KMS-11 (cell line): ENCODE results near the gene CDH22.

Experiments used
- H2AFZ ChIP-seq: fragments of 200-600 bp; sonication (generic); 2 replicates; pipeline ENCODE4 v1.6.1; 2016; ENCODE audit warnings: antibody characterized with exemption, mixed run types, low read depth
- H3K27ac ChIP-seq: fragments of 200-600 bp; sonication (generic); 2 replicates; pipeline ENCODE4 v1.6.1; 2016; ENCODE audit warnings: mild to moderate bottlenecking, mixed run types
- H3K27me3 ChIP-seq: fragments of 200-600 bp; sonication (generic); 2 replicates; pipeline ENCODE4 v1.6.1; 2017; ENCODE audit warnings: mild to moderate bottlenecking, low read depth, mixed run types, moderate library complexity; ENCODE audit not compliant: insufficient read depth
- H3K36me3 ChIP-seq: fragments of 200-600 bp; sonication (generic); 2 replicates; pipeline ENCODE4 v1.6.1; 2017; ENCODE audit warnings: mild to moderate bottlenecking, mixed run types; ENCODE audit not compliant: insufficient read depth
- H3K4me1 ChIP-seq: fragments of 200-600 bp; sonication (generic); 2 replicates; pipeline ENCODE4 v1.6.1; 2016; ENCODE audit warnings: mild to moderate bottlenecking, low read depth, mixed run types; ENCODE audit not compliant: poor library complexity, severe bottlenecking
- H3K4me2 ChIP-seq: fragments of 200-600 bp; sonication (generic); 2 replicates; pipeline ENCODE4 v1.7.0; 2016; ENCODE audit warnings: mild to moderate bottlenecking, mixed run types
- H3K4me3 ChIP-seq: fragments of 200-600 bp; sonication (generic); IDR thresholded peaks from 2 replicates; pipeline ENCODE4 v1.6.1; 2017; ENCODE audit warnings: low read depth, low read length, mixed read lengths; ENCODE audit not compliant: insufficient read depth
- H3K79me2 ChIP-seq: fragments of 200-600 bp; sonication (generic); 2 replicates; pipeline ENCODE4 v1.6.1; 2016; ENCODE audit warnings: low read depth, mixed run types; ENCODE audit not compliant: insufficient read depth
- H3K9ac ChIP-seq: fragments of 200-600 bp; sonication (generic); 2 replicates; pipeline ENCODE4 v1.6.1; 2016; ENCODE audit warnings: mild to moderate bottlenecking, mixed run types
- H4K20me1 ChIP-seq: fragments of 200-600 bp; sonication (generic); 2 replicates; pipeline ENCODE4 v1.6.1; 2016; ENCODE audit warnings: mild to moderate bottlenecking, mixed run types; ENCODE audit not compliant: insufficient read depth
- CTCF ChIP-seq: fragments of 200-600 bp; sonication (generic); conservative IDR thresholded peaks from 2 replicates; pipeline ENCODE4 v1.6.1; 2017; ENCODE audit warnings: low read depth, mild to moderate bottlenecking, antibody characterized with exemption, low read length, moderate library complexity, mixed read lengths

CDH22 gene

DNA sequence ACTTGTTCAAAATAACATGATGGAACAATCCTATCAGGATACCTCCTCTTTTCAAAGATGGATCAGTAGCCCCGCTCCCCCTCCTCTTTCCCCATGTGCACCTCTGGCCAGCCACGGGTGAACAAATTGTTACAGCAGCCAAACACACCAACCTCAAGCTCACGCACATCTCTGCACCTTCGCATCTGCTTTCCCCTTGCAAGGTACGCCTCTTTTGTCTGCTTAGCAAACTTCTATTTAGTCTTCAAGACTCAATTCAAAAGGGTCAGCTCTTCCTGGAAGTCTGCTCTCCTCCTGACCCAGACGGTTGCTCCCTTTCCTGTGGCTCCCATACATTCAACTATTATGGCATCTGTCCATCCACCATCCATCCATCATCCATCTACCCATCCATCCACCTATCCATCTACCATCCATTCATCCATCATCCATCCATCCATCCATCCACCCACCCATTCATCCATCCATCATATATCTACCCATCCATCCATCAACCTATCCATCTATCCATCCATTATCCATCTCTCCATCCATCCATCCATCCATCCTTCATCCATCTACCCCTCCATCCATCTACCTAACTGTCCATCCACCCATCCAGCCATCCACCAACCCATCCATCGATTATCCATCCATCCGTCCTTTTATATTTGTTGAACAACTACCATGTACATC lies 36.3 kb upstream of the CDH22 start:
- no peak overlapping the region for H2AFZ ChIP-seq
- peaks cover 21% of the 10 kb centered on the region; the same call in 1 of the 2 replicates for H3K27me3 ChIP-seq
- no peak overlapping the region for H3K27ac ChIP-seq
- no peaks in the 10 kb centered on the region for H3K36me3 ChIP-seq
- no peak for TF ChIP-seq CTCF
- H3K4me3 ChIP-seq, result no peak overlapping the region
- peaks cover 12% of the 10 kb centered on the region for H3K4me1 ChIP-seq
- H4K20me1 ChIP-seq, result no peaks in the 10 kb centered on the region
- H3K9ac ChIP-seq, result no peak overlapping the region
- H3K4me2 ChIP-seq, result no peak overlapping the region
- no peaks in the 10 kb centered on the region for H3K79me2 ChIP-seq

GRCh38 chr20:46343975-46344357 lies 35.7 kb upstream of the CDH22 start:
- Histone ChIP-seq H3K4me1 (peaks cover 6% of the 10 kb centered on the region), H3K27ac (no peak overlapping the region), H3K9ac (no peak overlapping the region), H3K4me3 (no peak overlapping the region), H3K79me2 (no peaks in the 10 kb centered on the region), H2AFZ (no peak overlapping the region), H3K36me3 (no peaks in the 10 kb centered on the region), H3K4me2 (no peak overlapping the region), H3K27me3 (peaks cover 23% of the 10 kb centered on the region; the same call in 1 of the 2 replicates), H4K20me1 (no peaks in the 10 kb centered on the region)
- no peak for TF ChIP-seq CTCF

- no peaks in the 10 kb centered on the region for H3K36me3 ChIP-seq
- TF ChIP-seq CTCF, result no peak
- no peak overlapping the region for H3K27ac ChIP-seq
- H2AFZ ChIP-seq, result no peak overlapping the region
- no peak overlapping the region for H3K4me3 ChIP-seq
- H3K4me2 ChIP-seq, result no peak overlapping the region
- H3K27me3 ChIP-seq, result peaks cover 26% of the 10 kb centered on the region; the same call in 1 of the 2 replicates
- no peak overlapping the region for H3K9ac ChIP-seq
- no peaks in the 10 kb centered on the region for H4K20me1 ChIP-seq
- no peaks in the 10 kb centered on the region for H3K79me2 ChIP-seq
- peaks cover under 1% of the 10 kb centered on the region for H3K4me1 ChIP-seq
These were observed 35.2 kb upstream of the CDH22 start for GRCh38 chr20:46343348-46343974.

DNA sequence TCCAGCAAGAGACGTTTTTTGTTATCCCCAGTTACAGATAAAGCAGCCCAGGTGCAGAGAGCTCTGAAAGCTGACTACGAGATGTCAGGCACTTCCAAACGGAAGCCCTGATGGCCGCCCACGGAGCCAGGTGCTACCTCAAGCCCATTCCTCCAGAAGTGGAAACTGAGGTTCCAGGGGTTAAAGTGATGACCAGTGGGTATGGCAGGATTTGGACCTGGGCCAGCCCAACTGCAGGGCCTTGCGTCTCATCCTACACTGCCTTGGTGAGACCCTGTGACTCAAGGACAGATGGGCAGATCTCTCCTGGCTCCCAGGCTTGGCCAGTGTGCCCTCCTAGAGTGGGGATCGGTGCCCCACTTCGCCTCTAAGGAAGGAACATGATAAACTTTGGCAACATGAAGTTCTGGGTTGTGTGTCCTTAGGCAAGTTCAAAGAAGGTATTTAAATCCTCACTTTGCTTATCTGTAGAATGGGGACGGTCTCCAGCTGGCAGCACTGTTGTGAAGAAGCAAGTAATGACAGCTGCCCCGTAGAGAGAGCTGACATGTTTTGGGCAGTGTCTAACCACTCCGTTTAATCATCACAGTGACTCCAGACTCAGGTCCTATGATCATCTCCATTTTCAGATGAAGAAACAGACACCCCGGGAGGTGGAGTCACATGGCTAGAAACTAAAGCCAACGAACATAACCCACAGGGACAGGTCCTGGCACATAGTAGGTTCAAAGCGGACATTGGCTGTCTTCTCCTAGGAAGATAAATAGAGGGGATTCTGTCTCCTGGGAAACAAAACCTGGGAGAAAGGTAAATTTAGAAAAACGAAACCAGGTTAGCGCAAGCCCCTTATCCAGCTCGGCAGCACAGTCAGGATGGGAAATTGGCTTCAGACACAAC lies 34.4 kb upstream of the CDH22 start:
- Histone ChIP-seq H3K4me1 (no peaks in the 10 kb centered on the region), H3K4me2 (no peak overlapping the region), H3K9ac (no peak overlapping the region), H3K27ac (no peak overlapping the region), H3K36me3 (no peaks in the 10 kb centered on the region), H4K20me1 (no peaks in the 10 kb centered on the region), H3K27me3 (peaks cover 26% of the 10 kb centered on the region; the same call in 1 of the 2 replicates), H3K79me2 (no peaks in the 10 kb centered on the region), H3K4me3 (no peak overlapping the region), H2AFZ (no peak overlapping the region)
- no peak for TF ChIP-seq CTCF
